Measurements from ENCODE around the gene LSM14B. TPM values are rescaled to one million over a fixed set of nuclear protein-coding genes. Genes with fewer than 3 reads are reported as not detected.

The LSM14B gene
- polyA plus RNA-seq, 3 donors, result 55.5 to 63.9 (median 57.6) TPM

GRCh38 chr20:62126141-62126540 is 3.9 kb downstream of the LSM14B start:
- no peak for DNase-seq (ENCODE audit: extremely low read depth in 1 of 11, low read depth in 9 of 11, low spot score in 4 of 11)

DNA sequence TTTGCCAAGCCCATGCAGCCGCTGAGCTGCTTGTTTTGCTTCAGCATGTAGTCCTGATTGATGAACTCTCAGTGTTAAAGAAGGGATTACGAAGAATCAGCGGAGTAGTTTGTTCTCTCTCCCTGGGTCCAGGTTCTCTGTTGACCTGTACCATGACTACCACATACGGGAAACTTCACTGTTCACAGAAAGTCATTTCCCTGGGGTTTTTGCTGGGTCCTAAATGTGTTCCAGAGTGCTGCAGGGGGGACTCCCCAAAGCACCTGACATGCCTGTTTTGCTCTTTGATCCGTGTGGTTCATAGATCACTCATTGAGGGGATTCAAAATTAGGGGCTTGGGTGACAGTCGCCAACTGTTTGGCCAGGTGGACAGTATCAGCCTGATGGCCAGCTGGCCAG is 5.5 kb downstream of the LSM14B start:
- no peak for DNase-seq (ENCODE audit: extremely low read depth in 1 of 11, low read depth in 9 of 11, low spot score in 4 of 11)

GRCh38 chr20:62128502-62128901 is 6.2 kb downstream of the LSM14B start:
- no peak for DNase-seq (ENCODE audit: extremely low read depth in 1 of 11, low read depth in 9 of 11, low spot score in 4 of 11)

GRCh38 chr20:62129731-62130531 is 7.7 kb downstream of the LSM14B start:
- DNase-seq (ENCODE audit: extremely low read depth in 1 of 11, low read depth in 9 of 11, low spot score in 4 of 11), result no peak

DNA sequence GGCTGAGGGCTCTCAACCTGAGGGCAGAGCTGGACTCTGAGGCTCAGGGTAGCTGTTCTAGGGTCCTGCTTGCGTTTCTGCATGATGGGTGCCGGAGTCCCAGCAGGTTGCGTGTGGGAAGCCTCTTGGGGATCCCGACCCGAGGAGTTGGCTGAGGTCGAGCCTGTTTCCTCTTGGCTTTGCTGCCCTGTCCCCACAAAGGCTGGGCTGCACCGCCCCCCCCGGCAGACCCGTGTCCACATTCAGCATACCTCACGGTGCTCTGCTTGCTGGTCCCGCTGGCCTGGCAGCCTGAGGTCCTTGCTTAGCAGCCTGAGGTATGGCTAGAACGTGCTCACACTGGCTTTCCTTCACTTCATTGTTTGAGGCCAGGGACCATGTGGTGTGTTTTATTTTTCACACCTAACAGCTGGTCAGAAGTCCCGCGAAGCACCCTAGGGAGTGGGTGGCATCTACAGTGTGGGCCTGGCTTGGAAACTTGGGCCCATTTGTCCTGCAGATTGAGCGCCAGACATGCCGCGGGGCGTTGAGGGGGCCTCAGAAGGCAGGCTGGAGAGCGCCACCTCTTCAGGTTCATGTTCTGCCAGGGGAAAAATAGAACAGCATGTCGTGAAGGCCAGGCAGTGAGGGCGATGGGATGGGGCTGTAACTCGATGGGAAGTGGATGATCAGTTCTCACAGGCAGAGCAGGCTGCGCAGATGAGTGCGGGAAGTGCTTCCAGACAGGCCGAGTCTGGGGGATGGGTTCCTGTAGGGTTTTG is 9.5 kb downstream of the LSM14B start:
- DNase-seq (ENCODE audit: extremely low read depth in 1 of 11, low read depth in 9 of 11, low spot score in 4 of 11), result no peak

DNA sequence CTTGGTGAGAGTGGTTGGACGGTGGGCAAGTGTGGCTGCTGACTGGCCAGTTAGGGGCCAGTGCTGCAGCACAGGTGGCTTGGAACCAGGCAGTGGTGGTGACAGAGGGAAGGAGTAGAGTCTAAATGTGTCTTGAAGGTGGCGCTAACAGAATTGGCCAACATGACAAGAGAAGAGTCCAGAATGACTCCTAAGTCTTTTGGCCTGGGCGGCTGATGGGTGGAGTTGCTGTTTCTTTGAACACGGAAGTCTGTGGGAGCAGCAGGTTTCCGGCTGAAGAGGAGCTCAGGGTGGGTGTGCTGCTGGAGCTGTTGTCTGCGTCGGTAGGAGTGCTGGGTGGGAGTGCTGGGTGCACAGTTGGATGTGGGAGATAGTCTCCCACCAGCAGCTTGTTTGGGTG is 10.1 kb downstream of the LSM14B start:
- DNase-seq (ENCODE audit: extremely low read depth in 1 of 11, low read depth in 9 of 11, low spot score in 4 of 11), result no peak

GRCh38 chr20:62133051-62133845 is 11.0 kb downstream of the LSM14B start:
- no peak for DNase-seq (ENCODE audit: extremely low read depth in 1 of 11, low read depth in 9 of 11, low spot score in 4 of 11)

DNA sequence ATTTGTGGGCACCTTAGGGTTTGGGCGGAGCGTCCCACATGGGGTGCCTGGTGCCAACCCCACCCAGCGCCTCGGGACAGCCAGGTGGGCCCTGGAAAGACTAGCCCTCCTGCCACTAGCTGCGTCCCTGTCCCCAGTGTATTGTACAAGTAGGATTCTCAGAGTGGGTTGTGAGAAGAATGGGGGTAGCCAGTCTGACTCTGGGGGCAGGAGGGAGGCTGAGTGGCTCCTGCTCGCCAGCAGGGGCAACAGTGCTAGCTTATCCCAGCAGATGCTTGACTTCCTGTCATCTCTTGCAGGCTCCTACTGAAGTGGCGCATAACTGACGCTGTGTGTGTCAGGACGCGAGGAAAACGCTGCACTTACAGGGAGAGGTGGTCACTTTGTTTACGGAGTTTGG is 11.6 kb downstream of the LSM14B start:
- no peak for DNase-seq (ENCODE audit: extremely low read depth in 1 of 11, low read depth in 9 of 11, low spot score in 4 of 11)

DNA sequence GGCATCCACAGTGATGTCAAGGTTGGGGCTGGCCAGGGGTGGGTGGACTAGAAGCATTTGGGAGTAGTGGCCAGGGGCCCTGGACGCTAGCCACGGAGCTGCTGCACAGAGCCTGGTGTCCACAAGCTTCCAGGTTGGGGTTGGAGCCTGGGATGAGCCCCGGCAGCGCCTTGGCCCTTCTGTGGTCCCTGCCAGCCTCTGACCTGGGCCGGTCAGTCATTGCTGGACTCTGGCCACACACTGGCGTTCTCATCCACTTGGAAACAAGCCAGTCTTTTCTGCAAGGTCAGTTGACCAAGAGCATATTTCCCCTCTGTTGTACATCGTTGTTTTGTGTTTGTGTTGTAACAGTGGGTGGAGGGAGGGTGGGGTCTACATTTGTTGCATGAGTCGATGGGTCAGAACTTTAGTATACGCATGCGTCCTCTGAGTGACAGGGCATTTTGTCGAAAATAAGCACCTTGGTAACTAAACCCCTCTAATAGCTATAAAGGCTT is 12.5 kb downstream of the LSM14B start:
- no peak for DNase-seq (ENCODE audit: extremely low read depth in 1 of 11, low read depth in 9 of 11, low spot score in 4 of 11)

GRCh38 chr20:62135573-62136266 is 13.4 kb downstream of the LSM14B start:
- no peak for DNase-seq (ENCODE audit: extremely low read depth in 1 of 11, low read depth in 9 of 11, low spot score in 4 of 11)

DNA sequence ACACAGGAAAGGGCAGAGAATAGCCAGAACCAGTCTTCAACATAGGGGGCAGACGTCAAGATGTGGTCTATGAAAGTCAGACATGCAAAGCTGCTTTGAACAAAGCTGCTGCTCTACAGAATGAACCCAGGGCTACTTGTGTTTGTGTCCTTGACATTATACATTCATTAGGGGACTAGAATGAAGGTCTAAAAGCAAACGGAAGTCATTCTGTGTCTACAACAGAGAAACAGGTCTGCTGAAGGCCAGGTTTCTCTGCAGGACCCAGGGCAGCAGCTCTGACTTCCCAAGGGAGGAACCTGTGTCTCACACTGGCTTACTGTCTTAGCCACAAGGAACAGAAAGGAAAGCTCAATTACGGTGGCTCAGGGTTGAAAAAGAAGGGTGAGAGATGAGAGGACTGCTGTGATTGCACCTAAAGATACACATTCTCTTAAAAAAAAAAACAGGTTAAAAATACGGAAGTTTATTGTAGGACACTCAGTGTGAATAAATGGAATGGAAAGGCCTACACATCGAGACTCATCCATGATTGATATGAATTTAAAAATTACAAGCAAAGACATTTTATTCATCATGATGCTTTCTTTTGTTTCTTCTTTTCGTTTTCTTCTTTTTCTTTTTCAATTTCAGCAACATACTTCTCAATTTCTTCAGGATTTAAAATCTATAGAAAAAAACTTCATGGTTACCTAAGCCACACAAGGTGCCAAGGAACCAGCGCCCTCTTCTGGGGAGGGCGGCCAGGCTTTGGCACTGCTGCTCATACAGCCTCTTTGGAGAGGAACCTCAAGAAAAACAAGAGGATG is 14.2 kb downstream of the LSM14B start:
- DNase-seq (ENCODE audit: extremely low read depth in 1 of 11, low read depth in 9 of 11, low spot score in 4 of 11), result no peak

DNA sequence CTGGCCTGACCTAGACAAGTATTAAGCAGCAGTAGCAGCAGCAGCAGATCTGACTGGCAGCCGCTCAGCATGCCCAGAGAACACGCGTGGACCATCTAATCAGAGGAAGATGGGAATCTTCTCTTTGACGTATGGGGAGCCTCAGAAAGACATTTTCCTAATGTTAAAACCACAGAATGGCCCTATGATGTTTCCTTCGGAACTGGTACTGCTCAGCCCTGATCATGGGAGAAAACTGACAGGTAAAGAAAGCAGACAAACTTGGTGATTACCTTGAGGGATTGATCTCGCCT is 14.8 kb downstream of the LSM14B start:
- DNase-seq (ENCODE audit: extremely low read depth in 1 of 11, low read depth in 9 of 11, low spot score in 4 of 11), result no peak

DNA sequence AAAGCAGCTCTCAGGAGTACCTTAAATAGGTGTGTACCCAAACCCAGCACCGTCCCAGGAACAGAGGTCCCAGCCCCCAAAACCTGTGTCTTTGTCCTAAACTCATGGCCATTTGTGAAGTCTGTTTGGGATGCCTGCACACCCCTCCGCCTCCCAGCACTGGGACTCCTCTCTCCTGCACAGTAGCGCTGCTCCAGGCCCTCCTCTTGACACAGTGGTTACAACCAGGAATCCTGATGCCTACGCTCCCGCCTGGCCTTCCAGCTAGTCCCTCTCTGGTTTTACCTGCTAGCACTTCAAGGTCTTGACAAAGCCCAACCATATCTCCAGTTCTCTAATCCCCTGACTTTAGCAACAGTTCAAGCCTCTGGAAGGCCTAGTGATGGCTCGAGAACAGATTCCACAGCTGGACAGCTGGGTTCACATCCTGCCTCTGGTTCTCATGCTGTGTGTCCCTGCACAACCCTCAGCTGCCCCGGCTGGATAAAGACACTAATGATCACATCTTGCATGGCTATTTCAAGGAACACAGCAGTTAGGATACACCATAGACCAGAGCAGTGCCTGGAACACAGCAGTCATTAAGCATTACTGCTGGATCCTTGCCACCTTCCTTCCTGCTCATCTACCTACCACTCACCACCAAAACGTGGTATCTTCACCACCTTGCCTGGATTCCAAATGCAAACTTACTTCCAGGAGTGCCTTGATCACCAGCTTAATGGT is 15.4 kb downstream of the LSM14B start:
- DNase-seq (ENCODE audit: extremely low read depth in 1 of 11, low read depth in 9 of 11, low spot score in 4 of 11), result no peak

GRCh38 chr20:62138204-62138543 is 15.9 kb downstream of the LSM14B start:
- DNase-seq (ENCODE audit: extremely low read depth in 1 of 11, low read depth in 9 of 11, low spot score in 4 of 11), result no peak

DNA sequence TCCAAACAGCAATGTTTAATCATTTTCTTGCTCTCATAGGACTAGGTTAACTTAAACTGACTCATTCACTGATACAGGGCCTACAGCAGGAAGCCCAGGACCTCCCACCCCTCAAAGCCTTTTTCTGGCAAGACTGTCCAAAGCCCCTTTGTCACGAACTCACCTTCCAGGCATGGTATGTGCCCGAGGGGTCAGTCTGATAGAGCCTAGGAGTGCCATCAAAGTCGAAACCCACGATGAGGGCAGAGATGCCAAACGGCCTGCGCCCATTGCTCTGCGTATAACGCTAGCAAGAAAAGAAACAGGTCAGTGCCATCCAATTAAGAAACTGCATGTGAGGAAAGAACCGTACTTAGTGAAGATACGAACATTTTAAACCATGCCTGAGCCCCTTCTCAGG is 16.6 kb downstream of the LSM14B start:
- DNase-seq (ENCODE audit: extremely low read depth in 1 of 11, low read depth in 9 of 11, low spot score in 4 of 11), result no peak

DNA sequence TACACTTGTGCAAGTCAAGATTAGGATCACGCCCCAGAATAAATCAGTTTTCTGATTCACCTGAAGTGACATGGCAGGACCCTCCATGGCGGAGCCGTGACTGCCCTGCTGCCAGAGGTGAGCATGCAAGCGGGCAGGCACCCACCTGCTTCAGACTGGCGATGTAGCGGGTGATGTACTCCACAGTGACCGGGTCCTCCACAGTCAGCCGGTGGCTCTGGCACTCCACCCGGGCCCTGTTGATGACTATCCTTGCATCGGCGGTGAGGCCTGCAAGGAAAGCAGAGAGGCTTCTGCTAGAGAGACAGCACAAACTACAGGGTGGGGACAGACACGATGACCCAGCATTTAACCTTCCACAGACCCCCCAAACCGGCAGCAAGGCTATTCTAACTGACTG is 17.4 kb downstream of the LSM14B start:
- DNase-seq (ENCODE audit: extremely low read depth in 1 of 11, low read depth in 9 of 11, low spot score in 4 of 11), result no peak

DNA sequence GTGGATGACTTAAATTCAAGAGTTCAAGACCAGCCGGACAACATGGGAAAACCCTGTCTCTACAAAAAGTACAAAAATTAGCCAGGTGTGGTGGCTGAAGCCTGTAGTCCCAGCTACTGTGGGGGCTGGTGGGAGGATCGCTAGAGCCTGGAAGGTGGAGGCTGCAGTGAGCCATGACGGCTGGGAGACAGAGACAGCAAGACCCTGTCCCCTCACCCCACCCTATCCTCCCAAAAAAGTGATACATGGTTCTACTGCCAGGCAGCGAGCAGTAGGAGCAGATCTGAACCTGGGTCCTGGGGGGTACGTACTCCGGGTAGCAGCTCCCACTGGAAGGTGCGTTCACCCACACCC is 18.7 kb downstream of the LSM14B start:
- no peak for DNase-seq (ENCODE audit: extremely low read depth in 1 of 11, low read depth in 9 of 11, low spot score in 4 of 11)

All from renal cortex interstitium (tissue), 11 donors.